Activated CD8-positive, alpha-beta memory T cell treated with anti-CD3 and anti-CD28 coated beads, Interleukin-2, amount 50 U/mL, for 1 hour (primary cell): ENCODE measurements around the gene MAGOHB.
A peak's percentile ranks its signal among the peaks of the same experiment; 100 is the strongest.

Source experiments
- DNase-seq: peaks from one replicate; pipeline ENCODE4 v3.0.0-alpha.2; 2020; ENCODE audit errors: extremely low read depth

The MAGOHB gene

GRCh38 chr12:10554756-10555481, 58.5 kb downstream of the MAGOHB start:
- DNase-seq: no peak

DNA sequence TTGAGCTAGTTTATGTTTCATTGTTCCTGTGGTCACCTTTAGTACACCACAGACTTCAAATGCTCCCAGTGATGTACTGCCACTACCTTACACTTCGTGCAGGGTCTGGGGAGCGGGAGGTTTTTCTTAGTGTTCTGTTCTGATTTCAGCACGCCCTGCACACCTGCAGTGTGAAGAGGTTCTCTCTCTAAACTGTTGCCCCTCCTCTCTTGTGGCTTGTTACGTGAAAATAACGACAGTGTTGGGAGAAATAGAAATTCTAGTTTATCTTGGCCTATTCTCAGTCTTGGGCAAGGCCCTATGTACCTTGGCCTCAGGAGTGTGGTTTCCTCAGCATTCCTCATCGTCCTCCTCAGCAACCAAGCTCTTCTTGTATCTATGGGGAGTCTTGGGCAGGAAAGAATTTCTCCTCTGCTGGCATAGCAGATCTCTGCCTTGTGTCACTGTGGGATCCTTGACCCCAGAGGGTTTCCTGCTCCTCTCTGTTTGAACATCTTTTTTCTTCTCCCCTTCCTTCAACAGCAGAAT, 59.1 kb downstream of the MAGOHB start:
- DNase-seq: peak; percentile 43
